HEK293T (cell line): ENCODE results near the gene PTPN7.
"Not testable (repeated sequence)": the region's sequence is repeated elsewhere in the genome, so short reads cannot be mapped to it uniquely, and the experiment has no call there.

Experiments
- CTCF ChIA-PET: fragments of 350-600 bp; formaldehyde crosslinking; extraction: SDS; loops from one replicate; lab custom pipeline; 2021; ENCODE audit warnings: antibody characterized with exemption, inconsistent platforms; lab: Yijun Ruan, JAX
- POLR2A ChIA-PET: fragments of 350-600 bp; formaldehyde crosslinking; extraction: SDS; loops from one replicate; lab custom pipeline; 2020; ENCODE audit warnings: antibody characterized with exemption, inconsistent platforms; lab: Yijun Ruan, JAX
- DNase-seq: peaks from one replicate; pipeline ENCODE4 v3.0.0; 2012; ENCODE audit warnings: mixed read lengths; ENCODE audit errors: extremely low spot score
- ARNT ChIP-seq: fragments of 450-650 bp; IDR thresholded peaks from 2 replicates; pipeline ENCODE4 v1.6.1; 2017; ENCODE audit warnings: mild to moderate bottlenecking
- BHLHE40 ChIP-seq: fragments of 450-650 bp; IDR thresholded peaks from 2 replicates; pipeline ENCODE4 v1.6.1; 2016; ENCODE audit warnings: mild to moderate bottlenecking, moderate library complexity, borderline replicate concordance
- CTBP1 ChIP-seq: fragments of 450-650 bp; IDR thresholded peaks from 2 replicates; pipeline ENCODE4 v1.6.1; 2016; ENCODE audit warnings: borderline replicate concordance
- ELF4 ChIP-seq: fragments of 450-650 bp; IDR thresholded peaks from 2 replicates; pipeline ENCODE4 v1.6.1; 2017; ENCODE audit warnings: antibody characterized with exemption
- FOXA1 ChIP-seq: fragments of 450-650 bp; IDR thresholded peaks from 2 replicates; pipeline ENCODE4 v1.6.1; 2016; ENCODE audit warnings: mild to moderate bottlenecking
- FOXK2 ChIP-seq: fragments of 450-650 bp; IDR thresholded peaks from 2 replicates; pipeline ENCODE4 v1.6.1; 2016; ENCODE audit warnings: mild to moderate bottlenecking
- FOXM1 ChIP-seq: fragments of 450-650 bp; IDR thresholded peaks from 2 replicates; pipeline ENCODE4 v1.6.1; 2017; ENCODE audit warnings: mild to moderate bottlenecking, borderline replicate concordance
- HDGF ChIP-seq: fragments of 450-650 bp; IDR thresholded peaks from 2 replicates; pipeline ENCODE4 v1.6.1; 2017; ENCODE audit warnings: antibody characterized with exemption, borderline replicate concordance
- L3MBTL2 ChIP-seq: fragments of 450-650 bp; conservative IDR thresholded peaks from 2 replicates; pipeline ENCODE4 v1.6.1; 2016; ENCODE audit warnings: mild to moderate bottlenecking
- LEF1 ChIP-seq: fragments of 450-650 bp; IDR thresholded peaks from 2 replicates; pipeline ENCODE4 v1.6.1; 2017; ENCODE audit warnings: mild to moderate bottlenecking, borderline replicate concordance
- NFRKB ChIP-seq: fragments of 450-650 bp; IDR thresholded peaks from 2 replicates; pipeline ENCODE4 v1.6.1; 2016; ENCODE audit warnings: mild to moderate bottlenecking, moderate library complexity
- SP1 ChIP-seq: fragments of 450-650 bp; IDR thresholded peaks from 2 replicates; pipeline ENCODE4 v1.6.1; 2017
- SUZ12 ChIP-seq: fragments of 450-650 bp; IDR thresholded peaks from 2 replicates; pipeline ENCODE4 v1.6.1; 2016; ENCODE audit warnings: mild to moderate bottlenecking
- TARDBP ChIP-seq: fragments of 450-650 bp; IDR thresholded peaks from 2 replicates; pipeline ENCODE4 v1.6.1; 2016
- ZNF384 ChIP-seq: fragments of 450-650 bp; IDR thresholded peaks from 2 replicates; pipeline ENCODE4 v1.6.1; 2016
- TF ChIP-seq, protein P1 (sequence below): fragments of 450-650 bp; IDR thresholded peaks from 2 replicates; pipeline ENCODE4 v1.6.1; 2016

Gene PTPN7

DNA sequence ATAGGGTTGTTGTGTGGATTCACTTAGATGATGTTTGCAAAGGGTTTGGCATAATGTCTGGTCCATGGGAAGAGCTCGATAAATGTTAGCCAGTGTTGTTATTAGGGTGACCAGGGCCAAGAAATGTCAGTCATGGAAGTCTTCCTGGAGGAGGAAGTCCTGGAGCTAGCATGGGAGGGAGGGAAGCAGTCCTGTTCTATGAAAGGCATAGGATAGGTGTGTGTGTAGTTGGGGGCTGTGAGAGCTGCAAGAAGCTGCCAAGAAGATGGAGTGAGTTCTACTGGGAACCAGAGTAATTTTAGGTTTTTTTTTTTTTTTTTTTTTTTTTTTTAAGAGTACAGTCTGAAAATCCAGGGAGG, 37.9 kb upstream of the PTPN7 start:
- ChIA-PET CTCF (no interaction called here), POLR2A (no interaction called here)
- TF ChIP-seq FOXK2 (no peak), SUZ12 (no peak), ZNF384 (no peak), BHLHE40 (no peak), TARDBP (no peak), CTBP1 (no peak), L3MBTL2 (no peak), ARNT (no peak), SP1 (no peak), HDGF (no peak), ELF4 (no peak), LEF1 (no peak), FOXA1 (no peak), NFRKB (no peak), FOXM1 (no peak)
- TF ChIP-seq, protein P1, sequence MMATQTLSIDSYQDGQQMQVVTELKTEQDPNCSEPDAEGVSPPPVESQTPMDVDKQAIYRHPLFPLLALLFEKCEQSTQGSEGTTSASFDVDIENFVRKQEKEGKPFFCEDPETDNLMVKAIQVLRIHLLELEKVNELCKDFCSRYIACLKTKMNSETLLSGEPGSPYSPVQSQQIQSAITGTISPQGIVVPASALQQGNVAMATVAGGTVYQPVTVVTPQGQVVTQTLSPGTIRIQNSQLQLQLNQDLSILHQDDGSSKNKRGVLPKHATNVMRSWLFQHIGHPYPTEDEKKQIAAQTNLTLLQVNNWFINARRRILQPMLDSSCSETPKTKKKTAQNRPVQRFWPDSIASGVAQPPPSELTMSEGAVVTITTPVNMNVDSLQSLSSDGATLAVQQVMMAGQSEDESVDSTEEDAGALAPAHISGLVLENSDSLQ: no peak
- DNase-seq: no peak

DNA sequence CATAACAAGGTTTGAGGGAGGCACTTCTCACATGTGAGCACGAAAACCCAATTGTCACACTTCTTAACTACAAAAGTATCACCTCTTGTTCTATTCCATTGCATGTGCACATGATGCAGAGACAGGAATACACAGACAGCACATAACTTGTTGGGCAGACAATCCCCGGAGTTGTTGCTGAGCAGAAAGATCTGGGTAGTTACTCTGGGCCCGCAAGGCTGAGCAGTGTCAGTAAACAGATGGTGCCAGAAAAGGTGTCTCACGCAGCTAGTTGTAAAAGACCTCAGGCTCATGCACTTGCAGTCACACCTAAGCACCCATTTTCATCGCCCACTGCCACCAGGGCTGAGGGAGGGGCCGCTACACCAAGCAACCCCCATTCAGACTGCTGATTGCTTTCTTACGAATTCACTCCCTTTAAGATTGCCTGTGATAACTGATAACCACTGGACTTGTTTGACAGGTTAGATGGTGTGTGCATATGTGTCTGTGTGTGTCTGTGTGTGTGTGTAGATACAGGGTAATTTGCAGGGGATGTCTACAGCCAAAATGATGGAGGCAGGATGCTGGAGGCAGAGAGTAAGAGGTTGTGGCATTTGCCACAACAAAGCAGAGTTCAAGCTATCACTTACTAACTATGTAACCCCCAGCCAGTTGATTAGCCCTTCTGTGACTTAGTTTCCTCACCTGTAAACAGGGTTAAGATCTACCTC, 37.4 kb upstream of the PTPN7 start:
- ChIA-PET CTCF (no interaction called here), POLR2A (no interaction called here)
- DNase-seq: no peak
- TF ChIP-seq FOXA1 (no peak), L3MBTL2 (no peak), ELF4 (no peak), SUZ12 (no peak), SP1 (no peak), CTBP1 (no peak), LEF1 (no peak), ARNT (no peak), FOXK2 (no peak), FOXM1 (no peak), HDGF (no peak)
- TF ChIP-seq, protein P1: no peak

DNA sequence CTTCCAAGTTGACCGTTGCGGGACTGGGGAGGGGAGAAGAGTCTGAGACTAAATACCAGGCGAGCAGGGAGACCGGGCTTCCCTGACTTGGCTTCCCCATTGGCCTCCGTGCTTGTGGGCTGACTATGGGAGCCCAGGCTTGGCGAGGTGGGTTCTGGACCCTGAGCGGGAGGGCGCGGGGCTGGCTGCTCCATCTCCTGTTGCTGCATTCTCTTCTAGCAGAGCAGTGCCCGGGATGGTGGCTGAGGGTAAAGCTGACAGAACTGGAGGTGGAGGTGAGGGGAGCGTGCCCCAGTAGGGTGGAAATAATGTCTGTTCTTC, 33.9 kb upstream of the PTPN7 start:
- POLR2A ChIA-PET: no interaction called here
- no peak for DNase-seq
- CTCF ChIA-PET: interaction anchor here (1.0 kb wide), 1 partner anchor 120 kb away, joined by 3 read pairs; no protein-coding TSS in a partner anchor
- TF ChIP-seq SP1 (no peak), HDGF (no peak), ELF4 (no peak), FOXK2 (no peak), BHLHE40 (no peak), CTBP1 (no peak), NFRKB (no peak), SUZ12 (no peak)
- TF ChIP-seq, protein P1: no peak

DNA sequence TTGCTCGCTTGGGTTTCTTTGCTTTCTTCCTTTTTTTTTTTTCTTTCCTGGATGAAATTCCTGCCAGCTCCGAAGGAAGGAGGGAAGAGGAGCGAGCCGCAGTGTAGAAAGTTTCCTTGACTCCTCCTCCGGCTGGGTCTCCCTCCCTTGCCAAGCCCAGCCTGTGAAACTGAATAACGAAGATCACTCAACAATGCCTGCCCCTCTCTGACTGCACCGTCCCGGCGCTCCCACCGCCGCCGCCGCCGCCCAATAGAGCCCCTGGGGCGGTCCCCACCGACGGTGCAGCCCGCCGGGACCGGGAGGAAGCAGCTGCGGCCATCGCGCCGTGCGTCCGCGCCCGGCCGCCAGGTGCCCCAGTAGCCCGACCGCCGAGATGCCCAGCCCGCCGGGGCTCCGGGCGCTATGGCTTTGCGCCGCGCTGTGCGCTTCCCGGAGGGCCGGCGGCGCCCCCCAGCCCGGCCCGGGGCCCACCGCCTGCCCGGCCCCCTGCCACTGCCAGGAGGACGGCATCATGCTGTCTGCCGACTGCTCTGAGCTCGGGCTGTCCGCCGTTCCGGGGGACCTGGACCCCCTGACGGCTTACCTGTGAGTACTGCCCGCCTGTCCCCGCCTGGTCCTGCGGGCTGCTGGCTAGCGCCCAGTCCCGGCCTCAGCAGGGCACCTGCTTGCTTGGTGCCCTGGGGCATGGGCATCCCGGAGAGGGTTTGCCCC, 33.4 kb upstream of the PTPN7 start, which contains the start of gene LGR6:
Gene LGR6, plus strand, starts transcription at position 186 of the 714 bp plus-strand sequence. Its CDS starts 191 bp downstream, at position 377.
- ChIA-PET CTCF (interaction anchor here (1.0 to 2.0 kb wide), 5 partner anchors 8 to 123 kb away, joined by 3 to 15 read pairs (median 5); no protein-coding TSS in a partner anchor), POLR2A (no interaction called here)
- TF ChIP-seq BHLHE40 (no peak), SUZ12 (no peak), ARNT (no peak), TARDBP (no peak), ZNF384 (no peak), FOXM1 (no peak)
- DNase-seq: no peak

DNA sequence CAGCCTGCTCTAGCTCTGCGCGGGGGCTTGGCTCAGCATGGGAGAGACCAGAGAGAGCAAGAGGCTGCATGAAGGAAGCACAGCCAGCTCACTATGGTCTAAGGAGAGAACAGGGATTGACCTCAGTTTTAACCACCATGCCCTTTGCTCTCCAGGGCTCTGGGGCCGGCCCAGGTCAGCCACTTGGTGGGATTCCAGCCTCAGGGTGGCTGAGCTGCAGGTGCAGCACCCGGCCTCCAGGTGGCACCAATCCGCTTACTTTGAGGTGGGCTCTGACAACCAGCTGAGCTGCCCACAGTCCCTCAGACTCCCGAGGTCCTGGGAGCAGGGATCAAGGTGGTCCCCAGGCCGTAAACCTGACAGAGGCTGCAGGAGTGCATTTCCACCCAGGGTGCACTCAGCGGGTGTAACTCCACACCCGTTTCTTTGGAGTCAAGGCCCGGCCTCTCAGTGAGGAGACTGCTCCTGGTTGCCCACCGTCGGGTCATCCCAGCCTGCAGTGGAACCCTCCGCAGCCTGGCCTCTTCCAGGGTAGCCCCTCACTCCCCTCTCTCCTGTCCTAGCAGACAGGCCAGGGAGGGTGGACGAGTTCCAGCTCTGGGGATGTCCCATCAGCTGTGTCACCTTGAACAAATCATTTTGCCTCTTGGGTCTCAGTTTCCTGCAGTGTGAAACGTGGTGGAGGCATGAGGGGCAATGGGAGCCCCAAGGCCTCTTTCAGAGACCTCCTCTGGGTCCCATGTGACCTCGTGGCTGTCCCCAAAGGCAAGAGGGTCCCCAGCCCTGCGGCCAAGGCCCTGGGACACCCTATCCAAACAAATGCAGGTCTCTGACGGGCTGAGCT, 32.6 kb upstream of the PTPN7 start:
- peak; percentile 79 for DNase-seq
- ChIA-PET CTCF (interaction anchor here (0.6 to 2.0 kb wide), 16 partner anchors 8 to 527 kb away, joined by 3 to 15 read pairs (median 4); no protein-coding TSS in a partner anchor), POLR2A (interaction anchor here (0.7 kb wide), 1 partner anchor 143 kb away, joined by 3 read pairs; no protein-coding TSS in a partner anchor)
- TF ChIP-seq BHLHE40 (no peak), NFRKB (no peak), CTBP1 (no peak)

DNA sequence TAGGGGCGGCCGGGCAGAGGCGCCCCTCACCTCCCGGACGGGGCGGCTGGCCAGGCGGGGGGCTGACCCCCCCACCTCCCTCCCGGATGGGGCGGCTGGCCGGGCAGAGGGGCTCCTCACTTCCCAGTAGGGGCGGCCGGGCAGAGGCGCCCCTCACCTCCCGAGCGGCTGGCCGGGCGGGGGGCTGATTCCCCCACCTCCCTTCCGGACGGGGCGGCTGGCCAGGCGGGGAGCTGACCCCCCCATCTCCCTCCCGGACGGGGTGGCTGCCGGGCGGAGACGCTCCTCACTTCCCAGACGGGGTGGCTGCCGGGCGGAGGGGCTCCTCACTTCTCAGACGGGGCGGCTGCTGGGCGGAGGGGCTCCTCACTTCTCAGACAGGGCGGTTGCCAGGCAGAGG, 31.0 kb upstream of the PTPN7 start:
- CTCF ChIA-PET, DNase-seq, POLR2A ChIA-PET: not testable (repeated sequence)
